ENCODE measurements around the gene ATP13A5. TPM values are rescaled to one million over a fixed set of nuclear protein-coding genes. Genes with fewer than 3 reads are reported as not detected.

The ATP13A5 gene
- total RNA-seq, 1 donor from 2014 or later: not detected

GRCh38 chr3:193262707-193263106 lies 115.8 kb downstream of the ATP13A5 start:
- DNase-seq (ENCODE audit: low read depth): no peak

- DNase-seq (ENCODE audit: low read depth): no peak
These were observed 116.6 kb downstream of the ATP13A5 start for GRCh38 chr3:193261970-193262369.

GRCh38 chr3:193253986-193254660 lies 124.4 kb downstream of the ATP13A5 start:
- no peak for DNase-seq (ENCODE audit: low read depth)

- DNase-seq (ENCODE audit: low read depth): no peak
These were observed 128.1 kb downstream of the ATP13A5 start for GRCh38 chr3:193250492-193250891.

- no peak for DNase-seq (ENCODE audit: low read depth)
These were observed 129.6 kb downstream of the ATP13A5 start for GRCh38 chr3:193248848-193249468.

GRCh38 chr3:193243571-193243970 lies 135.0 kb downstream of the ATP13A5 start:
- DNase-seq (ENCODE audit: low read depth): no peak

- DNase-seq (ENCODE audit: low read depth): no peak
These were observed 136.8 kb downstream of the ATP13A5 start for GRCh38 chr3:193241716-193242115.

- DNase-seq (ENCODE audit: low read depth): no peak
These were observed 137.5 kb downstream of the ATP13A5 start, which contains the start of gene PLAAT1 for GRCh38 chr3:193240850-193241706. Gene PLAAT1 (plus strand): TSS chr3:193241222. CDS start chr3:193255651, 14,429 bp downstream.

GRCh38 chr3:193240436-193240849 lies 138.1 kb downstream of the ATP13A5 start:
- no peak for DNase-seq (ENCODE audit: low read depth)

- no peak for DNase-seq (ENCODE audit: low read depth)
These were observed 141.5 kb downstream of the ATP13A5 start for GRCh38 chr3:193237030-193237429.

GRCh38 chr3:193236599-193236998 lies 142.0 kb downstream of the ATP13A5 start:
- DNase-seq (ENCODE audit: low read depth): no peak

GRCh38 chr3:193231201-193231600 lies 147.4 kb downstream of the ATP13A5 start:
- DNase-seq (ENCODE audit: low read depth): no peak

- DNase-seq (ENCODE audit: low read depth): no peak
These were observed 147.9 kb downstream of the ATP13A5 start for GRCh38 chr3:193230610-193231009.

GRCh38 chr3:193229851-193230420 lies 148.6 kb downstream of the ATP13A5 start:
- no peak for DNase-seq (ENCODE audit: low read depth)

GRCh38 chr3:193228206-193228605 lies 150.3 kb downstream of the ATP13A5 start:
- DNase-seq (ENCODE audit: low read depth): no peak

- DNase-seq (ENCODE audit: low read depth): no peak
These were observed 153.0 kb downstream of the ATP13A5 start for GRCh38 chr3:193225302-193226125.
